ENCODE measurements around the gene FAM168A. TPM values are rescaled to one million over a fixed set of nuclear protein-coding genes. Genes with fewer than 3 reads are reported as not detected.

The FAM168A gene
- total and polyA plus RNA-seq, 9 of the 15 experiments (the other 6 are each of a cell fraction or from before 2014, with no cell fraction given), result 0.44 to 7.2 (median 2.9) TPM

GRCh38 chr11:73372375-73372993 lies 225.4 kb downstream of the FAM168A start:
- no peaks in the 10 kb centered on the region; the same call in 1 of the 2 replicates for H4K20me1 ChIP-seq (replicated peaks; ENCODE audit: control insufficient read depth, insufficient read depth, low read length)
- BruUV-seq (replicated peaks), result no TSS peak
- ChIA-PET CTCF (ENCODE audit: low intra/inter-chr PET ratio) (no interaction called here), POLR2A (no interaction called here)
- no peaks in the 10 kb centered on the region for H3K9me1 ChIP-seq (ENCODE audit: control insufficient read depth, insufficient read depth, low read length)
- no peak overlapping the region for H3K27ac ChIP-seq (ENCODE audit: extremely low read depth, low read depth, low read length)
- H3K79me2 ChIP-seq (ENCODE audit: control insufficient read depth, insufficient read depth, low read length), result peaks cover 12% of the 10 kb centered on the region
- H3K9me3 ChIP-seq (replicated peaks; ENCODE audit: control insufficient read depth, insufficient read depth, low read depth, low read length), result no peaks in the 10 kb centered on the region
- no peak overlapping the region for H2AFZ ChIP-seq (ENCODE audit: low read depth, low read length)
- WGBS (ENCODE audit: insufficient coverage, low coverage, missing lambda C conversion rate), result 10% methylated on average over 6 of the region's 6 CpGs
- peaks cover 3 to 28% of the 10 kb centered on the region in 2 experiments; a peak in 4 of 5 replicates for H3K4me1 ChIP-seq (replicated peaks in 1 of 2; ENCODE audit: control insufficient read depth in 2 of 2, insufficient read depth in 2 of 2, low read length in 2 of 2)
- no peak for ATAC-seq
- in situ Hi-C loops (cut with MboI), result no loop called here
- peaks cover 14 to 36% of the 10 kb centered on the region in 2 experiments; a peak in 3 of 5 replicates for H3K27me3 ChIP-seq (ENCODE audit: control insufficient read depth in 2 of 2, insufficient read depth in 2 of 2, low read length in 2 of 2)
- H3K4me2 ChIP-seq (ENCODE audit: insufficient read depth, low read length), result no peak overlapping the region
- no peak overlapping the region for H3K4me3 ChIP-seq
- intact Hi-C loops (cut with micrococcal nuclease), result no loop called here
- no peak for FAIRE-seq
- peak overlapping the region in 1 of 2 experiments; percentile 28; a peak in 1 of 4 replicates for H3K9ac ChIP-seq (ENCODE audit: insufficient read depth in 1 of 2, low read depth in 2 of 2, low read length in 2 of 2)
- DNase-seq (ENCODE audit: extremely low read depth in 1 of 4, low spot score in 3 of 4), result no peak
- no peaks in the 10 kb centered on the region for H3K36me3 ChIP-seq (ENCODE audit: control insufficient read depth, insufficient read depth, low read length)
- 0 out of 6 replicates have a peak, but pooled peaks have one; percentile 7 to 9 (median 8) for TF ChIP-seq CTCF (IDR thresholded peaks at IDR 0.05 in 2 of 3, conservative IDR thresholded peaks at IDR 0.05 in 1 of 3; ENCODE audit: insufficient read depth in 2 of 3, low read depth in 1 of 3, low read length in 3 of 3)
- TF ChIP-seq ZFP36 (IDR thresholded peaks at IDR 0.05; ENCODE audit: low read depth, low read length, partially characterized antibody), result peak; percentile 73
- TF ChIP-seq RBM25 (IDR thresholded peaks at IDR 0.05; ENCODE audit: low read depth, low read length, severe bottlenecking), result peak; percentile 47
- TF ChIP-seq ZFX (CRISPR knock-in tag; IDR thresholded peaks at IDR 0.05), result no peak
